Fibroblast of peridontal ligament (primary cell): ENCODE measurements around the gene TMEM140.

ENCODE experiments used
- DNase-seq: peaks from one replicate; pipeline ENCODE4 v3.0.0-alpha.2; 2010; ENCODE audit errors: extremely low read depth

Gene TMEM140

DNA sequence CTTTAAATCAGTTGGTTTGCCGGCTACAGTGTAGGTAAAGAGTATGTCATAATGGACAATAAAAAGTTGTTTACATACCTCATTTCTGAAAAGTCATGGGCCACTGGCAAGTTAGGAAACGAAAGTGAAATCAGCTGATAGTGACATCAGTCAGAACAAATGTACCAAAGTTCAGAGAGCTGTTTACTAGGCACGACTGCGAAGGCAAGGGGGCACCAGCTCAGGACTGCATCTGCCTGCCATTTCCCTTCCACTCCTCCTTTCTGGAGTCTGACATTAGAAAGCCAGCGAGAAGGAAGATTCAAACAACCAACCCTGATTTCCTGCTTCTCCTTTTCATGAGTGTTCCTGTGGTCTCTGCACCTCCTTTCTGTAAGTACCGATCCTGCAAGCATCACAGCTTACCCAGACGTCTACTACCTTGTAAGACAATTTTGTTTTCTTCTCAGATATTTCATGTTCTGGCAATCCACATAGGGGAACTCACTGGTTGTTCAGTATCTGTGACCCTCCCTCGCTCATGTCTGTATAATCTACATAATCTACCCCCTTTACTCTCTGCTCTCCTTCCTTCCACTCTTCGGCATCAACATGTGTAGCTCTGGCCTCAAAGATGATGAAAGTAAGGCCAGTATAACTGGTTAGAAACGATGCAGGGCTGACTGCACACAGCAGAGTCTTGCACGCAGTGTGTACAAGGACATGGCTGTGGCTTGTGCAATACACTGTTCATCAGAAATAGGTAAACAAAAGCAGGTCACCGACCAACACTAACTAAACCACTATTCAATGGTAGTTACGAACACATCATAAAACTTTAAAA is at the start of gene TMEM140:
Gene TMEM140 (plus strand): TSS at position 174 of the 823 bp plus-strand sequence. CDS start 16,370 bp downstream, outside the sequence.
- peak; percentile 85 for DNase-seq

GRCh38 chr7:135098391-135098790 is 49.5 kb upstream of the TMEM140 start:
- DNase-seq, result no peak

DNA sequence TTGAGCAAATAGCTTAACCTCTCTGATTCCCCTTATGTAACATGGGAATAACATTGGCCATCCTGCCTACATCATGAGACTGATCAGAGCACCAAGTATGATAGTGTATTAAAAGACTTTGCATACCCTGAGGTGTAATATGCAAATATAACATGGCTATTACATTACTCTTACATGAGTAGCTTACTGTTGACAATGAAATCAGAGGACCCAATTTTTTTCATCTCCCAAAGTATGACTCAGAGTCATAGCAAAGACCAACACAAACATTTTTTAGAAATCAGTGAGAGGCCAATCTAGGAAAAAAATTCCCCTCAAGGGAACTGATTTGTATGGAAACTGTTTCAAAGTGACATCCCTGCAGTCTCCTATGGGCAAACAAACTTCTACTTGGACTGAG is 47.0 kb upstream of the TMEM140 start:
- DNase-seq, result peak; percentile 50

DNA sequence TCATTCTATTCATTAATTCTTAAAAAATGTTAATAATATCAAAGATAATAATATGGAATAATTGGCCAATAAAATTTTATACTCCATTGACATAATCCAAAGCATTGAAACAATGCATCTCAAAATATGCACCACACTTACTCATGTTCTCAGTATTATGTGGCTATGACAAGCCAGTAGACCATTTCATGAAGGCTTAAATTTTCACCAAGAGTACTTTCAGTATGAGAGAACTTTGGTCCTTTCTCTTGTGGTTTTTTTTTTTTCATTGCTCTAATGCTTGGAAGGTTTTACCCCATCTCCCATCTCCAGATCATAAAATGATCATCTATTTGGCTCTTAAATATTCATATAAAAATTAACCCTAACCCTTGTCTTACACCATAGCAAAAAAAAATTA is 45.5 kb upstream of the TMEM140 start:
- no peak for DNase-seq

GRCh38 chr7:135109562-135109961 is 38.3 kb upstream of the TMEM140 start:
- no peak for DNase-seq

DNA sequence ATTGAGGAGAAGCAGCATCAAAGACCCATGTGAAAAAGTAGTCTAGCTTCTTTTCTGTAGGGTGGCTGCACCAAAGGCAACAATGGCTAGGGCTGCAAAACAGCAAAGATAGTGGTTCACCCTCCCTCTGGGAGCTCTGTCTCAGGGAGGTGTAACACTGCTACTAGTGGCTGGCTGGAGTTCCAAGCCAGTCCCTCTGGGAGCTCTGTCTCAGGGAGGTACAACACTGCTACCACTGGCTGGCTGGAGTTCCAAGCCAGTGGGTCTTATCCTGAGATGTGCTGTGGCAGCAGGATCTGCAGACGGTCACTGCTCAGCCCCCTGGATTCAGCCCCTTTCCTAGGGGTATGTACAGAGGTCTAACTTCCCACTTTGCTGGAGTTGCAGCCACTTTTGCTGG is 37.9 kb upstream of the TMEM140 start:
- no peak for DNase-seq

DNA sequence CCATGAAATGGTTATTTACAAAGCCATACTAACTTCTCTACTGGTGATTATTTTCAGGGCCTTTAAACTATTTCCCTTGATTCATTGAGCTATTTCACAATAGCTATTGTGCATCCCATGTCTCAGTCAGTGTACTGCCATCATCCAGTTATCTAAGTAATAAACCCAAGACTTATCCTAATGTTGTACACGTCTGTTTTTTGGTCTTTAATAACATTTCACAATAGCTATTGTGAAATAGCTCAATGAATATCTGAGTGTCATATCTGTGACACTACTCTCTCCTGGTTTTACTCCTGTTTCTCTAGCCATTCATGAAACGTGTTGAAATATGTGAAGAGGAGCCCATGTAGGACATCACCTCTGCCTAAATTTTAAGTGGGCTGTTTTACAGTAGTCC is 36.5 kb upstream of the TMEM140 start:
- DNase-seq, result no peak

DNA sequence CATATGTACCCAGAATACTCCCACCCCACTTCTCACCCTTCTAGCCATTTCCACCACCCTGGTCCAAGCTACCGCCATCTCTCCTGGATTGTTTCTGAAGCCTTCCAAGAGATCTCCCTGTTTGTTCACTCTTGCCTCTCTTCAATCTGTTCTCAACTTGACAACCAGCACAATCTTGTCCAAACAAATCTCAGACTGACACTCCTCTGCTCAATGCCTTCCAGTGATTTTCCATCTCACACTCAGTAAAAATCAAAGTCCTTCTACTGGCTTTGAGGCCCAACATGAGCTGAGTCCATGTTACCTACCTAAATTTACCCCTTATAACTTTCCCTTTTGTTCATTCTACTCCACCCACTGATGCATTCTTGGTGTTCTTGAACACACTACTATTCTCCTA is 33.2 kb upstream of the TMEM140 start:
- DNase-seq, result no peak

DNA sequence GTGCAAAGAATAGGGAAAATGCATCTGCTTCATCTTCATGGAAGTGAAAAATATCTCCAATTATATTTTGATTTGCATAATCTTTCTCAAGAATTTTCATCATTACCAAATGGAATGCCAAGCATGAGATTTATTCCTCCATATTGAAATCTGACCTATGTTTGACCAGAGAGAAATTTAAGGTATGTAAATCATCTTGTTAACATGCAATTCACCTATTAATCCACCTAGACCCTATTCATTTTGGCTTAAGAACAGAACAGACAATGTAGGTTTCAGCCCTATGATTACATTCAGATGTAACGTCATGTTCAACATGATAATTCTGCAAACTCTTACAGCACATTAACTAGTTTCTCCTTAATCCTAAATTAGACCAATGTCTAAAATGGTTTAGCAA is 30.8 kb upstream of the TMEM140 start:
- no peak for DNase-seq

DNA sequence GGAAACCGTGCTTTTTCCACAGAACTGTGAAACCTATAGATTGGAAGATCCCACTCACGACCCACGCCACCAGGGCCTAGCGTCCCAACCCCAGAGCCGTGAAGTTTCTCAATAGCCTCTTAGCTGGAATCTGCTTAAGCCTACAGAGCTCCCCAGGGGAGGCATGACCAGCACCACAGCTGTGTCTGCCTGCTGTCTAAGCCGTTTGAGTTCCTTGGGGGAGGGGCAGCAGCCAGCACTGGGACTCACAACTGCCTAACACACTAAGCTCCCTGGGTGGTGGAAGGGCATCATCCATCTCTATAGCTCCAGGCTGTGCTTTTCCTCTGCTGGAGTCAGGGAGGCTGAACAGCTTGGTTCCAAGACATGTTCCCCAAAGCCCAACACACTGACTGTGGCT is 26.0 kb upstream of the TMEM140 start:
- no peak for DNase-seq

DNA sequence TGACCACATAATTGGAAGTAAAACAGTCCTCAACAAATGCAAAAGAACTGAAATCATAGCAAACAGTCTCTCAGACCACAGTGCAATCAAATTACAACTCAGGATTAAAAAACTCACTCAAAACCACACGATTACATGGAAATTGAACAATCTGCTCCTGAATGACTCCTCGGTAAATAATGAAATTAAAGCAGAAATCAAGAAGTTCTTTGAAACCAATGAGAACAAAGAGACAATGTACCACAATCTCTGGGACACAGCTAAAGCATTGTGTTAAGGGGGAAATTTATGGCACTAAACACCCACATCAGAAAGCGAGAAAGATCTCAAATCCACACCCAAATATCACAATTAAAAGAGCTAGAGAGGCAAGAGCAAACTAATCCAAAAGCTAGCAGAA is 23.2 kb upstream of the TMEM140 start:
- peak; percentile 29 for DNase-seq

- DNase-seq, result no peak
These were observed 18.9 kb upstream of the TMEM140 start for GRCh38 chr7:135128931-135129330.

- DNase-seq, result no peak
These were observed 18.3 kb upstream of the TMEM140 start for GRCh38 chr7:135129579-135129978.

- DNase-seq, result no peak
These were observed 3.8 kb upstream of the TMEM140 start for GRCh38 chr7:135143885-135144668.

- peak; percentile 80 for DNase-seq
These were observed 452 bp upstream of the TMEM140 start for GRCh38 chr7:135147341-135147898.

DNA sequence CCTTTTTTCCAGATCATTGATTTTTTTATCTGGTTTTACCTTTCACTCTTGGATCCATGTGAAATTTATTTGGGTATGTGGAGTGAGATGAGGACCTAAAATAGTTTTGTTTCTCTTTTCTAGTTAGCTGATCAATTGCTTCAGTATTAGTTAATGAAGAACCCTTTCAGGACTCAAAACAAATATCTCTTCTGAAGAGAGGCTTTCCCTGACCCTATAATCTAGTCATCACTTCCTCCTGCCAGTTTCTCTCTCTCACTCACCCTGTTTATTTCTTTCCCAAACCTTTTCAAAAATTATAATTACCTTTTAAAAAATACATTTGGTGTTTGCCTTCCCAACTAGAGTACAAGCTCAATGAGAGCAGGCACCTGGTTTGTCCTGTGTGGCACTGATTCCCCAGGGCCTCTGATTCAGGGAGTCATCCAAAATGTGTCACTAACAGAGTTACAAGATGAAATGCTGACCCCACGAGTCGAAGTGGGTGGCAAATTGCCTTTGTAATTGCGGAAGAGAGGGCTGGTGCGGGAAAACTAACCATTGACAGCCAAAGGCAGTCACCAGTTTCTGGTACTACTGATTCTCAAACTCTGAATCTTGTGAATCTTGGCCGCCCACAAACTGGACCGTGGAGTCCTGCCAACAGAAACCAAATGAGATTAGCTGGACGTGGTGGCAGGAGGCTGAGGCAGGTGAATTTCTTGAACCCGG is 2.4 kb downstream of the TMEM140 start:
- no peak for DNase-seq

GRCh38 chr7:135151132-135151531 is 3.3 kb downstream of the TMEM140 start:
- DNase-seq, result no peak

DNA sequence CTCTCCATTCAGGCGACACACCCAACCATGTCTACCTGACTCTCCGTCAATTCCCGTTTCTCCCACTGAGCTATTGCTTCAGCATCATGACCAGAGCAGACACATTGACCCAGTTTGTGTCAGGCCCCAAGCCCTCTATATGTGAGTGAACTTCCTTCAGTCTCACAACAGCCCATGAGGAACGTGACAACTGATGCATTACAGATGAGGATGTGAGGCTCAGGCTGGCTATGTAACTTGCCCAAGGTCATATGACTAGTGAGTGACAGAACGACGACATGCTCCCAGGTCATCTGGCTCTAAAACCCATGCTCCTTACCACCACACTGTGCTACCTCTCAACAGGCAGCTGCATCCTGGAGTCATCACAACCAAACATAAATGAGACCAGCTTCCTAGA is 3.7 kb downstream of the TMEM140 start:
- DNase-seq, result no peak

GRCh38 chr7:135152442-135152841 is 4.6 kb downstream of the TMEM140 start:
- DNase-seq, result no peak

GRCh38 chr7:135154734-135155133 is 6.9 kb downstream of the TMEM140 start:
- DNase-seq, result no peak

DNA sequence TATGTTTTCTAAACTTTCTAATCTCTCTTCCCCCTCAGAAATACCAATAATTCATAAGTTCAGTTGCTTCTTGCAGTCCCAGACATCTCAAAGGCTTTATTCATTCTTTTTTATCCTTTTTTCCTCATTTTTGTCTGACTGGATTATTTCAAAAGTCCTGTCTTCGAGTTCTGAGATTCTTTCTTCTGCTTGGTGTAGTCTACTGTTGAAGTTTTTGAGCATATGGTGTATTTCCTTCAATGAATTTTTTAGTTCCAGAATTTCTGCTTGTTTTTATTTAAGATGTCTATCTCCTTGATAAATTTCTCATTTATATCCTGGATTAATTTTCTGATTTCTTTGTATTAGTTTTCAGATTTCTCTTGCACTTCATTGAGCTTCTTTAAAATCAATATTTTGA is 8.4 kb downstream of the TMEM140 start:
- no peak for DNase-seq

DNA sequence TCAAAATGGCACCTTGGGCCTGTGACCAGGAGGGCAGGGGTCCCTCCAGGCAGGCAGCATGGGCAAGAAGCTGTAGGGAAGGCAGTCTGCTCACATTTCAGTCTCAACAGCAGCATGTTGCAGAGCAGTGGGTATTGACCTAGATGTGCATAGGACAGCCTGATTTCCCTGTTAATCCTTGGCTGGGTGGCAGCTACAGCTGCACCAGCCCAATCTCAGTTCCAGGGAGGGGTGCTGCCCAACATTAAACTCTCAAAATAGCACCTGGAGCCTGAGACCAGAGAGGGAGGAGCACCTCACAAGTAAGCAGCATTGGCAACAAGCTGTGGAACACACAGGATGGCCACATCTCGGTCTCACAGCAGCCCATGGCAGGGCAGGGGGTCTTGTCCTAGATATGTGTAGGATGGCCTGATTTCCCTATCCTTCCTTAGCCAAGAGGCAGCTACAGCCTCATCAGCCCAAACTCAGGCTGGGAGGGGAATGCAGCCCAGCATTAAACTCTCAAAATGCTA is 10.3 kb downstream of the TMEM140 start:
- no peak for DNase-seq
